Measurements from ENCODE around the gene PGP. TPM values are rescaled to one million over a fixed set of nuclear protein-coding genes. Genes with fewer than 3 reads are reported as not detected.

The PGP gene
- total and polyA plus RNA-seq, 10 of the 15 experiments (the other 5 are each of a cell fraction or from before 2014, with no cell fraction given), result 0.42 to 28.0 (median 12.1) TPM

GRCh38 chr16:2200313-2200712, 14.3 kb downstream of the PGP start:
- WGBS (ENCODE audit: insufficient coverage, insufficient replicate concordance, low lambda C conversion rate, missing lambda C conversion rate), result 36% methylated on average over 6 of the region's 6 CpGs
- H3K9ac ChIP-seq (ENCODE audit: control insufficient read depth, insufficient read depth, low read length), result no peak overlapping the region
- H2AFZ ChIP-seq (ENCODE audit: control insufficient read depth, low read depth, low read length), result no peak overlapping the region
- no peak for ATAC-seq
- ChIA-PET POLR2A (no interaction called here), RAD21 (ENCODE audit: unreplicated experiment) (no interaction called here), SMC1A (ENCODE audit: uncharacterized antibody, unreplicated experiment) (no interaction called here), CTCF (no interaction called here)
- H4K20me1 ChIP-seq (ENCODE audit: control insufficient read depth, insufficient read depth), result no peaks in the 10 kb centered on the region
- no peak overlapping the region for H3K27ac ChIP-seq (ENCODE audit: control insufficient read depth, insufficient read depth)
- DNase-seq (ENCODE audit: low read depth, low spot score), result no peak
- peaks cover 8% of the 10 kb centered on the region in 2 experiments for H3K27me3 ChIP-seq (replicated peaks in 1 of 2; ENCODE audit: control insufficient read depth in 2 of 2, insufficient read depth in 2 of 2, low read length in 1 of 2)
- H3K4me2 ChIP-seq (ENCODE audit: control insufficient read depth, insufficient read depth), result no peak overlapping the region
- H3K79me2 ChIP-seq (ENCODE audit: control insufficient read depth, insufficient read depth, low read length), result no peaks in the 10 kb centered on the region
- H3K9me3 ChIP-seq (replicated peaks; ENCODE audit: control insufficient read depth, insufficient read depth, low read length), result no peaks in the 10 kb centered on the region
- no TSS peak for BruUV-seq (replicated peaks)
- no peak for FAIRE-seq
- H3K36me3 ChIP-seq (ENCODE audit: control insufficient read depth in 2 of 2, insufficient read depth in 2 of 2, low read length in 1 of 2), result no peaks in the 10 kb centered on the region
- H3K4me3 ChIP-seq, result no peak overlapping the region
- intact Hi-C loops (cut with micrococcal nuclease; ENCODE audit: unreplicated experiment) (no loop called here), in situ Hi-C loops (cut with MboI) (no loop called here)
- TF ChIP-seq ZSCAN29 (IDR thresholded peaks at IDR 0.05) (no peak), SMARCA5 (IDR thresholded peaks at IDR 0.05) (no peak), NRF1 (conservative IDR thresholded peaks at IDR 0.05; ENCODE audit: low read depth, low read length) (no peak), SUZ12 (IDR thresholded peaks at IDR 0.05; ENCODE audit: unreplicated experiment) (no peak), ATF7 (IDR thresholded peaks at IDR 0.05; ENCODE audit: low read depth) (no peak), POLR2AphosphoS2 (IDR thresholded peaks at IDR 0.05; ENCODE audit: low read depth, low read length) (no peak), NFXL1 (IDR thresholded peaks at IDR 0.05; ENCODE audit: borderline replicate concordance) (no peak), ESRRA (IDR thresholded peaks at IDR 0.05; ENCODE audit: low read length) (no peak), TAF1 (IDR thresholded peaks at IDR 0.05; ENCODE audit: borderline replicate concordance, low read depth, low read length) (no peak)
- no peaks in the 10 kb centered on the region for H3K4me1 ChIP-seq (ENCODE audit: control insufficient read depth, insufficient read depth, low read length)

GRCh38 chr16:2199621-2200139, 15.0 kb downstream of the PGP start:
- BruUV-seq (replicated peaks), result no TSS peak
- CTCF ChIA-PET, result interaction anchor here (0.6 kb wide), 1 partner anchor 198 kb away, joined by 3 read pairs; no protein-coding TSS in a partner anchor
- TF ChIP-seq ZZZ3 (IDR thresholded peaks at IDR 0.05; ENCODE audit: control insufficient read depth, insufficient read length, low read depth) (no peak), SUPT20H (IDR thresholded peaks at IDR 0.05; ENCODE audit: borderline replicate concordance, control insufficient read depth, low read depth, low read length) (no peak), MXI1 (IDR thresholded peaks at IDR 0.05; ENCODE audit: low read depth, low read length) (no peak), MEF2A (IDR thresholded peaks at IDR 0.05; ENCODE audit: insufficient read depth, low read depth, low read length) (no peak), CHD4 (IDR thresholded peaks at IDR 0.05) (no peak), RBBP5 (conservative IDR thresholded peaks at IDR 0.05) (no peak), NFIC (IDR thresholded peaks at IDR 0.05; ENCODE audit: low read depth, low read length) (no peak), KLF5 (IDR thresholded peaks at IDR 0.05; ENCODE audit: partially characterized antibody) (no peak), NFYA (IDR thresholded peaks at IDR 0.05; ENCODE audit: borderline replicate concordance, low read depth, low read length) (no peak), EZH2 (IDR thresholded peaks at IDR 0.05; ENCODE audit: borderline replicate concordance, control insufficient read depth, low read depth, low read length) (no peak)
- TF ChIP-seq, protein P1, sequence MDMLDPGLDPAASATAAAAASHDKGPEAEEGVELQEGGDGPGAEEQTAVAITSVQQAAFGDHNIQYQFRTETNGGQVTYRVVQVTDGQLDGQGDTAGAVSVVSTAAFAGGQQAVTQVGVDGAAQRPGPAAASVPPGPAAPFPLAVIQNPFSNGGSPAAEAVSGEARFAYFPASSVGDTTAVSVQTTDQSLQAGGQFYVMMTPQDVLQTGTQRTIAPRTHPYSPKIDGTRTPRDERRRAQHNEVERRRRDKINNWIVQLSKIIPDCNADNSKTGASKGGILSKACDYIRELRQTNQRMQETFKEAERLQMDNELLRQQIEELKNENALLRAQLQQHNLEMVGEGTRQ (IDR thresholded peaks at IDR 0.05; ENCODE audit: borderline replicate concordance, low read depth, low read length), result no peak

More at GRCh38 chr16:2199621-2200139, 15.0 kb downstream of the PGP start:
- H3K9me3 ChIP-seq (replicated peaks; ENCODE audit: control insufficient read depth, insufficient read depth, low read length), result no peaks in the 10 kb centered on the region
- H3K9ac ChIP-seq (ENCODE audit: control insufficient read depth, insufficient read depth, low read length), result no peak overlapping the region
- no peaks in the 10 kb centered on the region; the same call in 1 of the 2 replicates for H3K4me1 ChIP-seq (ENCODE audit: control insufficient read depth, insufficient read depth, low read length)
- ChIA-PET POLR2A (no interaction called here), RAD21 (ENCODE audit: unreplicated experiment) (no interaction called here), SMC1A (ENCODE audit: uncharacterized antibody, unreplicated experiment) (no interaction called here)
- H2AFZ ChIP-seq (ENCODE audit: control insufficient read depth, low read depth, low read length), result no peak overlapping the region
- no peak overlapping the region for H3K27ac ChIP-seq (ENCODE audit: control insufficient read depth, insufficient read depth)
- in situ Hi-C loops (cut with MboI), result no loop called here
- DNase-seq (ENCODE audit: low read depth, low spot score) (no peak), ATAC-seq (no peak), FAIRE-seq (no peak)
- no peaks in the 10 kb centered on the region for H3K36me3 ChIP-seq (ENCODE audit: control insufficient read depth in 2 of 2, insufficient read depth in 2 of 2, low read length in 1 of 2)
- H3K27me3 ChIP-seq (replicated peaks in 1 of 2; ENCODE audit: control insufficient read depth in 2 of 2, insufficient read depth in 2 of 2, low read length in 1 of 2), result peaks cover 12% of the 10 kb centered on the region in 2 experiments
- no peaks in the 10 kb centered on the region for H3K79me2 ChIP-seq (ENCODE audit: control insufficient read depth, insufficient read depth, low read length)
- intact Hi-C loops (cut with micrococcal nuclease; ENCODE audit: unreplicated experiment), result no loop called here
- no peaks in the 10 kb centered on the region for H4K20me1 ChIP-seq (ENCODE audit: control insufficient read depth, insufficient read depth)
- no peak overlapping the region for H3K4me3 ChIP-seq
- no peak overlapping the region for H3K4me2 ChIP-seq (ENCODE audit: control insufficient read depth, insufficient read depth)
- WGBS (ENCODE audit: insufficient coverage, insufficient replicate concordance, low lambda C conversion rate, missing lambda C conversion rate), result 40% methylated on average over 14 of the region's 14 CpGs
